Activated CD4-positive, CD25-positive, alpha-beta regulatory T cell treated with anti-CD3 and anti-CD28 coated beads, Interleukin-2, amount 50 U/mL, for 16 hours (primary cell): ENCODE measurements around the gene C13orf46.
"Not testable (repeated sequence)": the region's sequence is repeated elsewhere in the genome, so short reads cannot be mapped to it uniquely, and the experiment has no call there.

ENCODE experiments used
- DNase-seq: peaks from one replicate; pipeline ENCODE4 v3.0.0-alpha.2; 2020; ENCODE audit warnings: low read depth, low spot score

Gene C13orf46

DNA sequence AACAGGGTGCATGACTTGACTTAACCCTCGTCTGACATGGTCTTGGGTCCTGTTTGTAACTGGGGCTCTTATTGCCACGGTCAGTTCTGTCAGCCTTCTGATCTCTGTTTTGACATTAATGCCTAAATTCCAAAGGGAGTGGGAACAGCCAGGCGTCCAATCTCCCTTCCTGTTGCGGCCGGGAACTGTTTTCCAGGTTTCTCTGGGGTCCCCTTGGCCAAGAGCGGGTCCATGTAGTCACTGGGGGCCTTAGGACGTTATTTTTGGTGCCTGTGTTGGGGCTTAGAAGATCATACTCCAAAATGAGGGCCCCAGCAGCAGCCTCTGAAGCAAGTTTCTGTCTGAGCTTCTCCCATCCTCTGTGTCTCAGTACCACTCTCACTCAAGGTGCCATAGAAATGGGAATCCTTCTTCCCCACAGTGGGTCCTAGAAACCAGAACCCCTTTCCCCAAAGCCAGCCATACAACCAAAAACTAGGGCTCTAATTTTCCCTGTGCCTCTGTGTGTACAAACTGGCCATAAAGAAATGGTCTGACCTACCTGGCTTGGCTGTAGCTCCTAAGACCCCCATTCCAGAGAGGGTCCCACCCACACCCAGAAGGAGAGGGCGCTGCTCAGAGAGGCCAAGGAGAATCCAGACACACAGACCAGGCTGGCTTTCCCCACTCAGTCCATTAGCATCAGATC, 50.4 kb downstream of the C13orf46 start:
- DNase-seq, result no peak

DNA sequence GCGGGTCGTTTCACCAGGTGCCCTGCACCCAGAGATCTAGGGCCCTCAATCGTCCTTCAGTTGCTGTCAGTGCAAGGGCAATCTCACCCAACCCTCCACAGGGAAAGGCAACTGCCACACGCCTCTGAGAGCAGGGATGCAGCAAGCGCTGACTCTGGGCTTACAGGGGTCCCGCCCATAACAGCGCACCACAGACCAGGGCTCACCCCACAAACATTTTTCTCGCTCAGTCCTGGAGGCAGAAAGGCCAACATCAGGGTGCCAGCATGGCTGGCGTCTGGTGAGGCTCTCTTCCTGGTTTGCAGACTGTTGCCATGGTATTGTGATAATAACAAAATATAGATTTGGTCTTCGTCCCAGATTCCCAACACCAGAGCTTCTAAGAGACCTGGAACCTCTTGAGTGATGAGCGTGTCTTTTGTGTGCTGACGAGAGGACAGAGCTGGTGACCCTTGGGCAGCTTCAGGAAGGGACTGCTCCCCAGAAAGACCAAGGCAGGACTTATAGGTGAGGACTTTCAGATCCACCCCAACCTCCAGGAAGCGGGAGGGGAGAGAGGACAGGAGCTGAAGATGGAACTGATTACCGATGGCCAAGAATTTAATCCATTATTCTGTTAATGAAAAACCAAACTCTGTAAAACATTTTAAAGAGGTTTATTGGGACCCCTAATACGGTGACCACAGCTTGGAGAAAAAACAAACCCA, 51.3 kb downstream of the C13orf46 start:
- DNase-seq, result no peak

DNA sequence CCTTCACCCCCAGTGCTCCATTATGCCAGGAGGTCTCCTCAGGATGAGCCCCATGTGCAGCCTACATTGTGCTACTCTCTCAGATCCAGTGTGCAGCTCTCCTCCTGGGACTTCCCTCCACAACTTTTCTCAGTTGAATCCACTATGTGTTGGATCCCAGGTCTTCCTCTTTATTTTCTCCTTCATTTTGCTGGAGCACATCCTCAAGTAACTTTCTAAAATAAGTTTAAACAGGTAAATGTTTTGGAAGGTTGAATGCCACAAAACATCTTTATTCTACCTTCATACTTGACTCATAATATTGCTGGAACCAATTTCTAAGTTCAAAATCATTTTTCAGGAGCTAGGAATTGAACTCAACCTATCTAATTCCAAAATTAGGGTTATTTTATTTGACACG, 52.1 kb downstream of the C13orf46 start:
- DNase-seq, result no peak

DNA sequence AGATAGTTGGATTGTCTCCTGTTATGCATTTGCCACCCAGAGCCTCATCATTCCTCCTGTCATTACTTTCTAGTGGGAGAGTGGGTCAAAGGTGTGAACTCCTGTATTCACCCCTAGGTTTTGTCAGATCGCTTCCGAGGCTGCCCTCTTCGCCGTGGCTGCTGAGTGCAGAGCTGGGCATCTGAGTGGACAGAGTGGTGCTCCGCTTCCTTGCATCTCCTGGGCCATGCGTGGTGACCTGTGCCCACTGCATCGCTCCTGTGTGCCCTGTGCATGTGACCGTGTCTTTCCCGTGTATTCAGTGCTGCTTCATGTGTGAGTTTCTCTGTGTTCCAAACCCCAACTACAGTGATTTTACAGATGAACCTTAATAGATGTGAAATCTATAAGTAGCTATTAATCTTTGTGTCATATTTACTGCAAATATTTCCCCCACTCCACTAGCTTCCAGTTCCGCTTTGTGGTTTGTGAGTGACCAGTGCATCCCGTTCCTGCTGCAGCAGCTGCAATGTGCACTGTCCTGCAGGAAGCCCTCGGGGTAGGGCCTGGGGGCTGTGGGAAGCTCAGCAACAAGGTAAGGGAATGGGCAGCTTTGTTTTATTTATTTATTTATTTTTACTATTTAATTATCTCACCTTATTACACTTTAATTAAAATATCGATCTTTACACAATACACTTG, 53.1 kb downstream of the C13orf46 start:
- DNase-seq, result no peak

DNA sequence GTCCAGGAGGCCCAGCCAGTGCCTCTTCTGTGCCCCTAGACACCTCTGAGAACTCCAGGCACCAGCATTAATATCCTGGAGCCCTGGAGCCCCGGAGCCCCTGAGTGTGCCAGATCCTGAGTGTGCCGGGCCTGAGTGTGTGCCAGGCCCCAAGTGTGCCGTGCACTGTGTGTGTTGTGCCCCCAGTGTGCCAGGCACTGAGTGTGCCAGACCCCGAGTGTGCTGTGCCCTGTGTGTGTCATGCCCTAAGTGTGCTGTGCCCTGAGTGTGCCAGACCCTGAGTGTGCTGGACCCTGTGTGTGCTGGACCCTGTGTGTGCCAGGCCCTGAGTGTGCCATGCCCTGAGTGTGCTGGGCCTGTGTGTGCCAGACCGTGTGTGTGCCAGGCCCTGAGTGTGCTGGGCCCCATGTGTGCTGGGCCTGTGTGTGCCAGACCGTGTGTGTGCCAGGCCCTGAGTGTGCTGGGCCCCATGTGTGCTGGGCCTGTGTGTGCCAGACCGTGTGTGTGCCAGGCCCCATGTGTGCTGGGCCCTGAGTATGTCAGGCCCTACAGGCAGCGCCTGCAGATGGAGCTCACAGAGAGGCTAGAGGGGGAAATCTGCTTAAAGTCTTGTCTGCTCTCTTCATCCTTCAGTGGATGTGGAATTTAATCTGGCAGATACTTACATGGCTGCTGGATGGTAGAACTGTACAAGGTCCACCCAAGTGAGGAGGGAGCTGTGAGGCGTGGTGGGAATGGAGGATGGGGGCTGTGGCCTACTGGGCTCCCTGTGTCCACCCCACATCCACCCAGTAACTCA, 53.9 kb downstream of the C13orf46 start:
- no peak for DNase-seq

DNA sequence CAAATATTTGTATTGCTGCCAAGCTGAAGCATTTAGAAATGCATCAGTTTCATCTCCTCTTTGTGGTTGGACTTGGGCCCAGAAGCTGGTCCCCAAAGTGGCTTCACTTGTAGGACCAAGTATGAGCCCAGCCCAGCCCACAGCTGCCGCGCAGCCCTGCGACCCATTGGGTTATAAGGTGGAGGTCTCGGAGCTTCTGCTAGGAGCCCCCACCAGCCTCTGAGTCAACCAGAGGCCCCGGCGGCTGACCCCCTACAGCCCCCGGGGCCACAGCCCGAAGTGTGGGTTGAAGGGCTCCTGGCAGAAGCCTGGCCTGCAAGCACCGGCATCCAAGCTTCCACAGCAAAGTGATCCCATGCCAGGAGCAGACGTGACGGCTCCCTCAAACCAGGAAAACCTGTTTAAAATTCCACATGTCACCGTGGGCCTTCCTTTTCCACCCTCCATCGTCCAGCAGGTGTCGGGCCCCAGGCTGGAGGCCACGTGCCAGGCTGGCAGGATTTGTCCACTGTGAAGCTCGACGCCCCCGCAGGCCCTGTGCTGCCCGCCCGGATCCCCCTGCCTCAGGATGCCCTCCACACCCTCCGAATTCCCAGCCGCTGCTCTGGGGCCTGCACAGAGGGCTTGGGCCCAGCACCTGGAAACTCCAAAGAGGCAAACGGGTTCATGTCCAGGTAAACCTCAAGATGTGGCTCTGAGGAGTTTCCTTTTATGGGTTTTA, 54.7 kb downstream of the C13orf46 start:
- DNase-seq, result no peak

DNA sequence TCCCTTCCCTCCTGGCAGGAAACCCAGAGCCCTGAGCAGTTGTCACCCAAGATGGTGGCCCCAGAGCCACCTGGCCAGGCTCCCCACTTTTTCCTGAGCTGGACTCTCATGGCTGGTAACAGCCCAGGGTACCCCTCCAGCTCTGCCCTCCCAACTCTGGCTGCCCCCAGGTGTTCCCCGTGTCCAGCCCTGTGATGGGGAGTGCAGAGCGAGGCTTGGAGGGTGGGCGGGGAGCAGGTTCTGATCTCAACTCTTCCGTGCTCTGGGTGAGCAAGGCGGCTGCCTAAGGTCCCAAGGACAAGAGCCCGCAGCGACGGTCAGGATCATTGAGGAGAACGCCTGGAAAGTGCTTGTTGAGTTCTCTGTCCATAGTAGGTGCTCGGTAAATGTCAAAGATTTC, 55.3 kb downstream of the C13orf46 start:
- no peak for DNase-seq

DNA sequence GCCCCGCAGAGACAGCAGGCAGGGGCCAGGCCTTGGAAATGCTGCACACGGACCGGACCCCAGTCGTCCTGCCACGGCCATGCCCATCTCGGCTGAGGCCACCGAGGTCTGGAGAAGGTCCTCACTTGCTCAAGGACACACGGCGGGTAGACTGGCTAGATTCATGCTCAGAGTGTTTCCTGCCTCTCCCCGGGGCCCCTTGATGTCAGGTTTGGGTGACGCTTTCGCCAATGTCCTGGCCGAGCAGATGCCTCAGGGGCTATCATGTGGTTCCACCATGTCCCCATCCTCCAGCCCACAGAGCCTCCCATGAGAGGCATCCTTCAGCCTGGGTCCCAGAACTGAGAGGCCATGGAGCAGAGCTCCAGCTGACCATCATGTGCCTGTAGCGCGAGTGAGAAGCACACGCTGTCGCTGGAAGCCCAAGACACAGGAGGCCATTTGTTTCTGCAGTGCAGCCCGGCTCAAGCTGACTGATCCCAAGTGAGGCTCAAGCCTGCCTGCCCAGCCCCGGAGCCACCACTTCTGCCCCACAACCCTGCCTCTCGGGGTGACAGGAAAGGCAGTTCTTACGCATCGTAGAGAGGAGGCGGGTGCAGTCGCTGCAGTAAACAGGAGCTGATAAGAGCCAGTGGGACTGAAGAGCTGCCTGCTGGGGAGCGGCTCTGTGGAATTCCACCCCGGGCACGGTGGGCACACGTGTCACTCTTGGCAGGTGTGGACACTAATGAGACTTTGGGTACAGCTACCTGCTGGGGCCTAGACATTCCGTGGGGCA, 56.1 kb downstream of the C13orf46 start:
- DNase-seq, result no peak

DNA sequence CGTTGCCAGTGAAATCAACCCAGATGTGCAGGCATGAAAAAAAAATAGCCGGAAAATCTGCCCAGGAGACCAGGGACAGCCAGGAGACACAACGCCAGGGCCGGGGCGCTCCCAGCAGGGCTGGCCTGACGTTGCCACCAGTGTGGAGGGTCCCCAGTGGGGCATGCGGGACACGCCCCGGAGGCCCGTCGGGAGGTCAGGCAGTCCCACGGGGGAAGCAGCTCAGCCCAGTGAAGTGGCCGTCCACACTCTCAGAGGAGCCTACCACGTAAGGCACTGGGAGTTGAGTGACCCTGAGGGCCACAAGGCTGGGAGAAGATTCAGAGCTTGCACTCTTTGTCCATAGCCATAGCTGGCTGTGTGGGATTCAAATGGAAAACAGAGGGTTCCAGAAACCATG, 56.8 kb downstream of the C13orf46 start:
- no peak for DNase-seq

DNA sequence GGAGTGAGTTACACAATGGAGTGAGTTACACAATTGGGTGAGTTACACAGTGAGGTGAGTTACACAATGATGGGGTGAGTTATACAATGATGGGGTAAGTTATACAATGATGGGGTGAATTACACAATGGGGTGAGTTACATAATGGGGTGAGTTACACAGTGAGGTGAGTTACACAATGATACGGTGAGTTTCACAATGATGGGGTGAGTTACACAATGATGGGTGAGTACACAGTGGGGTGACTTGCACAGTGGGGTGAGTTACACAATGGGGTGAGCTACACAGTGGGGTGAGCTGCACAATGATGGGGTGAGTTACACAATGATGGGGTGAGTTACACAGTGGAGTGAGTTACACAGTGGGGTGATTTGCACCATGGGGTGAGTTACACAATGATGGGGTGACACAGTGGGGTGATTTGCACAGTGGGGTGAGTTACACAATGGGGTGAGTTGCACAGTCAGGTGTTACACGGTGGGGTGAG, 57.5 kb downstream of the C13orf46 start:
- DNase-seq, result no peak

DNA sequence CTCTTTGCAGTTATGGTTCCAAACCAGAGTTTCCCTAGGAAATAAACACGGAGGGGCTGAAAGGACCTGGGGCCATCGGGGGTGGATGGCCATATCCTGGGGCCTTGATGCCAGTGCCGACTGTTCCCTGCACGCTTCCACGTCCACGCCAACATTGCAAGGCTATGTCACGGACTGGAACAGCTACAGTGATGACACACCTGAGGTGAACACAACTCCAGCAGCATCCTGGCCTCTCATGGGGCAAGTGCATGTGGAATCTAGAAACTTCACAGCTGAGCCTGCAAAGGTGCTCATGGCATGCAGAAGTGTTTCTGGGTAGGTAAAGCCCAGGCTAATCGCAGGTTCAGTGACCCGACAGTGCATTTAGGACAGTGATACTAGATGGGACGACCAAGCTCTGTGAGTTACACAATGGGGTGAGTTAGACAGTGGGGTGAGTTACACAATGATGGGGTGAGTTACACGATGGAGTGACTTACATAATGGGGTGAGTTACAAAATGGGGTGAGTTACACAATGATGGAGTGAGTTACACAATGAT, 58.0 kb downstream of the C13orf46 start:
- no peak for DNase-seq

DNA sequence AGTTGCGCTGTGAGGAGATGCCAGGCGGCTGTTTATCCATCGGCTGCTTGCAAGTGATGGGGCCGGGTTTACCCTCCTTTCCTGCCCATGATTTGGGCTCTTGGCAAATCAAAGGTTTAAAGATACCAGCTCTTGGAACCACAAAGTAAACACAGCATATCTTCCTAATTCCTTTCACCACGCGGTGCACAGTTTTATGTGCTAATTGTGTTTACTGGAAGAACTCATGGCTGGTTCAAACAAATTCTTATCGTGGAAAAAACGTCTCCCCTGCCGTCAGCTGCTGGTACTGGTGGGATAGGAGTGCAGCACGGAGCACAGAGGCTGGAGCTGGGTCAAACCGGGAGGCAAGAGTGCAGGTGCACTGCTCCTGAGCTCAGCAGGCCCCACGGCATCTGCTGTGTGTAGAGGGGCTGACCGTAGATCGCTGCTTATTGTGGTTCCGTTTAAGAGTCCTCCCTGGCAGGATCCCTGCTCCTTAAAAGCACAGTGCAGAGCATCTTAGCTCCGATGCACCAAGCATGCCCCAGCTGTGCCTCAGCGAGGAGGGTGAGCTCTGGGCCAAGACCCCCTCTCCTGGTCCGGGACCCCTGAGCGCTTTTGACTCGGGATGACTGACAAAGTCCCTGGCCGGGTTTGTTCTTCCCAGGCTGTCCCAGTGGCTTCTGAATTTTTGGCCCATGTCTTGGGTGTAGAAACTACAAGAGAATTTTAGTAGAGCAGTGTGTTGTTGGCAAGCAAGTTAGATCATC, 58.7 kb downstream of the C13orf46 start:
- no peak for DNase-seq

DNA sequence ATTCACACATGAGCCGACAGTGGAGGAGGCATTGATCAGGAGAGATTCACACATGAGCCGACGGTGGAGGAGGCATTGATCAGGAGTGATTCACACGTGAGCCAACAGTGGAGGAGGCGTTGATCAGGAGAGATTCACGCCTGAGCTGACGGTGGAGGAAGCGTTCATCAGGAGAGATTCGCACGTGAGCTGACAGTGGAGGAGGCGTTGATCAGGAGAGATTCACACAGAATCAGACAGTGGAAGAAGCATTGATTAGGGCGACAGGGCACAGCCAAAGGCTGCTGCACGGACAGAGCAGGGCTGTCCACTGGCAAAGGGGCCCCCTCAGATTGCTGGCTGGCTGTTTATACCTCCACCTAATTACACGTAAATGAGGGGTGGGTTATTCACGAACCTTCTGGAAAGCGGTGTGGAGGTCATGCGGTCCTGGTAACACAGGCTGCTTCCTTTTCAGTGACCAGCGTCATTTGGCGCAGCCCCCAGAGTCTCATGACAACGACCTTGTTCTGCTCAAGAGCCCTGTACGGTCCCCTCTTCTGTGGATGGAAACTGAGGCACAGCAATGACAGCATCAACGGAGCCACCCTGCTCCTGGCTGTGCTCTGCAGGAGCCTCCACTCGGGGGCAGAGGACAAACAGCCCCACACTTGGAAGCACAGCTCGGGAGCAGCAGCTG, 59.4 kb downstream of the C13orf46 start:
- DNase-seq, result no peak

DNA sequence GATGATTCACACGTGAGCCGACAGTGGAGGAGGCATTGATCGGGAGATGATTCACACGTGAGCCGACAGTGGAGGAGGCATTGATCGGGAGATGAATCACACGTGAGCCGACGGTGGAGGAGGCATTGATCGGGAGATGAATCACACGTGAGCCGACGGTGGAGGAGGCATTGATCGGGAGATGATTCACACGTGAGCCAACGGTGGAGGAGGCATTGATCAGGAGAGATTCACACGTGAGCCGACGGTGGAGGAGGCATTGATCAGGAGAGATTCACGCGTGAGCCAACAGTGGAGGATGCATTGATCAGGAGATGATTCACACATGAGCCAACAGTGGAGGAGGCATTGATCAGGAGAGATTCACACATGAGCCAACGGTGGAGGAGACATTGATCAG, 60.0 kb downstream of the C13orf46 start:
- not testable (repeated sequence) for DNase-seq

DNA sequence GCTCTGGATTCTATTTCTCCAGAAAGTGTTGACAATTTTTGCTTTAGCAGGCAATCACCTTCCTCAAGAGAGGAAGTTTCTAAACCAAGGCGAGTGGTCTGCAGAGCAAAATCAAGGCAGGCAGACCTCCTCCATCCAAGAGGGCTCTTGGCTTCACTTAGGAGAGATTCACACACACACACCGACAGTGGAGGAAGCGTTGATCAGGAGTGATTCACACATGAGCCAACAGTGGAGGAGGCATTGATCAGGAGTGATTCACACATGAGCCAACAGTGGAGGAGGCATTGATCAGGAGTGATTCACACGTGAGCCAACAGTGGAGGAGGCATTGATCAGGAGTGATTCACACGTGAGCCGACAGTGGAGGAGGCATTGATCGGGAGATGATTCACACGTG, 60.5 kb downstream of the C13orf46 start:
- not testable (repeated sequence) for DNase-seq

DNA sequence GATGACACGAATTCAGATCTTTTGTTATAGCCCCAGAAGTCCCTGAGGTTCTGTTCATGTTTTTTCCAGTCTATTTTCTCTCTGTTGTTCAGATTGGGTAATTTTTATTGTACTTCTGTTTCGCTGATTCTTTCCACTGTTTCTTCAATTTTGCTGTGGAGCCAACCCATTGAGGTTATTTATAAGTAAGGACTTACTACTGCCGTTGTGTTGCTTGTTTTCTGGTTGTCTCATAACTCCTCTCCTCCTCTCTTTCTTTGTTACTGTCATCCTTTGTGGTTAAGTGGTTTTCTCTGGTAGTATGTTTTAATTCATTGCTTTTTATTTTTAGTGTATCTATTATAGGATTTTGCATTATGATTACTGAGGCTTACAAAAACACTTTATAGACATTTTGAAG, 61.3 kb downstream of the C13orf46 start:
- no peak for DNase-seq

DNA sequence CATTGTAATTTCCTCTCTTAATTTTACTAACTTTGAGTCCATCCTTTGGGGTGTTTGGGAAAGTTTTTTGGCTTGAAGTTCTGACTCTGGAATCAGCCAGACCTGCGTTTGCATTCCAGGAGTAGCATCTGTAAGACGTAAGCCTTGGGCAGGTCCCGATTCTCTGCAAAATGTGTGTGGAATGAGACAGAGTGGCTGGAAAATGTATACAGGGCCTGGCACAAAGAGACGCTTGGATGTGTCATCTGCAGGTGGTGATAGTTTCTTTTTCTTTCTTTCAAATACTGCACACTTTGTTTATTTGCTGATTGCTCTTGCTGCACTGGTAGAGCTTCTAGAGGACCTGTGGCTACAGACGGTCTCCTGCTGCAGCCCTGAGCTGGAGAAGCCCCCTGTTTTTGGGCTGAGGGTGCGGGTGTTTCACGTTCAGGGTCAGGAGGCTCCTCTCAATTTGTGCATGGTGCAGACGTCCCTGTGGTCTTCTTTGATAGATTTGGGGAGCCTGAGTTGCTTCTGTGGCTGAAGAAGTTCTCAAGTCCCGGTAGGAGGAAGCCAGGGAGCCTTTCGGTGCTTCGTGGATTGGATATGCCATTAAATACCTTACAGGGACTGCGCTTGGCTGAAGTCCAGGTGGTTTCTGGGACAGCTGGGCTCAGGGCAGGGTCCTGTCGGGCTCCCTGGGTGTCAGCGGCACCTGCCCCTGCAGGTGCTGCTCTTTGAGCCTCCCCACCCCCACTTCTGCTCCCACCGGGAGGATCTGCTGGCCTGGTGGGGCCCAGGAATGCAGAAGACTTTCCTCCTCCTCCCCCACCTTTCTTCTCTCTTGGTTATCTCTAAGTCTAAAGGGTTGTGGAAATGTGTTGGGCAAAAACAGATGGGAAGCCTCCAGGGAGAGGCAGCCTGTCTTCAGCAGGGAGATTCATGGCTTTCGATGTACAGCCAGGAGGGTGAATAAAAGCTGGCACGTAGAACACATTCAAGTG, 66.0 kb downstream of the C13orf46 start:
- no peak for DNase-seq

DNA sequence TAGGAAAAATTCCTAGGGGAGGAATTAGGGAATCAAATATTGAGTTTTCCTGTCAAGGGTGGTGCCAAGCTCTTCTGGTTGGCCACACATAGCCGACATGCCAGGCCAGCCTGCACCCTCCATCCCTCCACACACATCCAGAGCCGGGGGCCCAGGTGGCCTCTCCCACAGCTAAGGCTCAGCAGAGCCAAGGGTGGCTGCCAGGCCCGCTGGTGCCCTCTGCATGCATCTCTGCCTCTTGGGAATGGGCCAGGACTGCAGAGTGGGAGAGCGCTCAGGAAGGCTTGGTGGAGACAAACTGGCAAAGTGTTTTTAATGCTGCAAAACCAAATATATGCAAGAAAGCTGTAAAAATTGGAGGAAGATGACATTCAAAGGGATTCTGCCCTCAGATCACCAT, 67.3 kb downstream of the C13orf46 start:
- DNase-seq, result no peak
